Measurements from ENCODE around the gene PARVB.

The PARVB gene

GRCh38 chr22:44024288-44024921, at the start of gene PARVB:
PARVB (plus strand) TSS chr22:44024302; CDS start chr22:44024340, 38 bp downstream.
- Histone ChIP-seq H3K4me3 (ENCODE audit: low read length) (peak within 1 kb of the TSS; percentile 71), H3K36me3 (ENCODE audit: control insufficient read depth, low read depth, low read length) (no peaks in the 10 kb centered on the region), H3K9me3 (ENCODE audit: control insufficient read depth, low read depth, low read length) (no peaks in the 10 kb centered on the region), H3K27ac (ENCODE audit: low read length) (no peak within 1 kb of the TSS), H3K4me1 (ENCODE audit: control insufficient read depth, low read depth, low read length) (no peaks in the 10 kb centered on the region), H3K9ac (ENCODE audit: low read length) (peak within 1 kb of the TSS; percentile 70), H3K27me3 (ENCODE audit: control insufficient read depth, insufficient read depth, low read length) (peaks cover 7% of the 10 kb centered on the region)

- Histone ChIP-seq H3K4me3 (ENCODE audit: low read length) (no peak overlapping the region), H3K36me3 (ENCODE audit: control insufficient read depth, low read depth, low read length) (peaks cover 66% of the 10 kb centered on the region), H3K27me3 (ENCODE audit: control insufficient read depth, insufficient read depth, low read length) (no peaks in the 10 kb centered on the region), H3K4me1 (ENCODE audit: control insufficient read depth, low read depth, low read length) (no peaks in the 10 kb centered on the region), H3K9ac (ENCODE audit: low read length) (no peak overlapping the region), H3K9me3 (ENCODE audit: control insufficient read depth, low read depth, low read length) (no peaks in the 10 kb centered on the region), H3K27ac (ENCODE audit: low read length) (no peak overlapping the region)
Measured at GRCh38 chr22:43975041-43975440, 49.1 kb upstream of the PARVB start.

GRCh38 chr22:43976861-43977795, 47.0 kb upstream of the PARVB start:
- peaks cover 69% of the 10 kb centered on the region for H3K36me3 ChIP-seq (ENCODE audit: control insufficient read depth, low read depth, low read length)

GRCh38 chr22:43978558-43978957, 45.5 kb upstream of the PARVB start:
- H3K9ac ChIP-seq (ENCODE audit: low read length): no peak overlapping the region
- H3K36me3 ChIP-seq (ENCODE audit: control insufficient read depth, low read depth, low read length): peaks cover 56% of the 10 kb centered on the region
- H3K4me1 ChIP-seq (ENCODE audit: control insufficient read depth, low read depth, low read length): no peaks in the 10 kb centered on the region
- H3K27ac ChIP-seq (ENCODE audit: low read length): no peak overlapping the region
- no peak overlapping the region for H3K4me3 ChIP-seq (ENCODE audit: low read length)
- H3K27me3 ChIP-seq (ENCODE audit: control insufficient read depth, insufficient read depth, low read length): no peaks in the 10 kb centered on the region
- no peaks in the 10 kb centered on the region for H3K9me3 ChIP-seq (ENCODE audit: control insufficient read depth, low read depth, low read length)

More at GRCh38 chr22:43976861-43977795, 47.0 kb upstream of the PARVB start:
- H3K4me3 ChIP-seq (ENCODE audit: low read length): no peak overlapping the region
- no peaks in the 10 kb centered on the region for H3K4me1 ChIP-seq (ENCODE audit: control insufficient read depth, low read depth, low read length)
- H3K27me3 ChIP-seq (ENCODE audit: control insufficient read depth, insufficient read depth, low read length): no peaks in the 10 kb centered on the region
- no peak overlapping the region for H3K9ac ChIP-seq (ENCODE audit: low read length)
- H3K27ac ChIP-seq (ENCODE audit: low read length): no peak overlapping the region
- H3K9me3 ChIP-seq (ENCODE audit: control insufficient read depth, low read depth, low read length): no peaks in the 10 kb centered on the region

- H3K4me1 ChIP-seq (ENCODE audit: control insufficient read depth, low read depth, low read length): no peaks in the 10 kb centered on the region
- no peaks in the 10 kb centered on the region for H3K27me3 ChIP-seq (ENCODE audit: control insufficient read depth, insufficient read depth, low read length)
- H3K9ac ChIP-seq (ENCODE audit: low read length): no peak overlapping the region
- no peaks in the 10 kb centered on the region for H3K9me3 ChIP-seq (ENCODE audit: control insufficient read depth, low read depth, low read length)
- peaks cover 59% of the 10 kb centered on the region for H3K36me3 ChIP-seq (ENCODE audit: control insufficient read depth, low read depth, low read length)
- no peak overlapping the region for H3K27ac ChIP-seq (ENCODE audit: low read length)
- no peak overlapping the region for H3K4me3 ChIP-seq (ENCODE audit: low read length)
Measured at GRCh38 chr22:43980579-43980978, 43.5 kb upstream of the PARVB start.

- Histone ChIP-seq H3K36me3 (ENCODE audit: control insufficient read depth, low read depth, low read length) (peaks cover 57% of the 10 kb centered on the region), H3K9ac (ENCODE audit: low read length) (no peak overlapping the region), H3K4me3 (ENCODE audit: low read length) (no peak overlapping the region), H3K27ac (ENCODE audit: low read length) (no peak overlapping the region), H3K9me3 (ENCODE audit: control insufficient read depth, low read depth, low read length) (no peaks in the 10 kb centered on the region), H3K4me1 (ENCODE audit: control insufficient read depth, low read depth, low read length) (no peaks in the 10 kb centered on the region), H3K27me3 (ENCODE audit: control insufficient read depth, insufficient read depth, low read length) (no peaks in the 10 kb centered on the region)
Measured at GRCh38 chr22:43980996-43981395, 43.1 kb upstream of the PARVB start.

- Histone ChIP-seq H3K4me1 (ENCODE audit: control insufficient read depth, low read depth, low read length) (no peaks in the 10 kb centered on the region), H3K9me3 (ENCODE audit: control insufficient read depth, low read depth, low read length) (no peaks in the 10 kb centered on the region), H3K27ac (ENCODE audit: low read length) (no peak overlapping the region), H3K4me3 (ENCODE audit: low read length) (no peak overlapping the region), H3K9ac (ENCODE audit: low read length) (no peak overlapping the region), H3K27me3 (ENCODE audit: control insufficient read depth, insufficient read depth, low read length) (no peaks in the 10 kb centered on the region), H3K36me3 (ENCODE audit: control insufficient read depth, low read depth, low read length) (peaks cover 58% of the 10 kb centered on the region)
Measured at GRCh38 chr22:43983808-43984207, 40.3 kb upstream of the PARVB start.

- no peaks in the 10 kb centered on the region for H3K9me3 ChIP-seq (ENCODE audit: control insufficient read depth, low read depth, low read length)
- no peak overlapping the region for H3K9ac ChIP-seq (ENCODE audit: low read length)
- no peaks in the 10 kb centered on the region for H3K4me1 ChIP-seq (ENCODE audit: control insufficient read depth, low read depth, low read length)
- H3K36me3 ChIP-seq (ENCODE audit: control insufficient read depth, low read depth, low read length): peaks cover 58% of the 10 kb centered on the region
- H3K27ac ChIP-seq (ENCODE audit: low read length): no peak overlapping the region
- H3K4me3 ChIP-seq (ENCODE audit: low read length): no peak overlapping the region
- H3K27me3 ChIP-seq (ENCODE audit: control insufficient read depth, insufficient read depth, low read length): no peaks in the 10 kb centered on the region
Measured at GRCh38 chr22:43985532-43985931, 38.6 kb upstream of the PARVB start.

GRCh38 chr22:43988116-43988820, 35.8 kb upstream of the PARVB start:
- Histone ChIP-seq H3K4me1 (ENCODE audit: control insufficient read depth, low read depth, low read length) (no peaks in the 10 kb centered on the region), H3K9ac (ENCODE audit: low read length) (no peak overlapping the region), H3K27me3 (ENCODE audit: control insufficient read depth, insufficient read depth, low read length) (no peaks in the 10 kb centered on the region), H3K27ac (ENCODE audit: low read length) (no peak overlapping the region), H3K4me3 (ENCODE audit: low read length) (no peak overlapping the region), H3K9me3 (ENCODE audit: control insufficient read depth, low read depth, low read length) (no peaks in the 10 kb centered on the region), H3K36me3 (ENCODE audit: control insufficient read depth, low read depth, low read length) (peaks cover 62% of the 10 kb centered on the region)

- Histone ChIP-seq H3K36me3 (ENCODE audit: control insufficient read depth, low read depth, low read length) (peaks cover 62% of the 10 kb centered on the region), H3K9ac (ENCODE audit: low read length) (no peak overlapping the region), H3K27ac (ENCODE audit: low read length) (no peak overlapping the region), H3K27me3 (ENCODE audit: control insufficient read depth, insufficient read depth, low read length) (no peaks in the 10 kb centered on the region), H3K4me1 (ENCODE audit: control insufficient read depth, low read depth, low read length) (no peaks in the 10 kb centered on the region), H3K4me3 (ENCODE audit: low read length) (no peak overlapping the region), H3K9me3 (ENCODE audit: control insufficient read depth, low read depth, low read length) (no peaks in the 10 kb centered on the region)
Measured at GRCh38 chr22:43988960-43989359, 35.1 kb upstream of the PARVB start.

- Histone ChIP-seq H3K9me3 (ENCODE audit: control insufficient read depth, low read depth, low read length) (no peaks in the 10 kb centered on the region), H3K4me1 (ENCODE audit: control insufficient read depth, low read depth, low read length) (no peaks in the 10 kb centered on the region), H3K27me3 (ENCODE audit: control insufficient read depth, insufficient read depth, low read length) (no peaks in the 10 kb centered on the region), H3K27ac (ENCODE audit: low read length) (no peak overlapping the region), H3K4me3 (ENCODE audit: low read length) (no peak overlapping the region), H3K9ac (ENCODE audit: low read length) (no peak overlapping the region), H3K36me3 (ENCODE audit: control insufficient read depth, low read depth, low read length) (peaks cover 59% of the 10 kb centered on the region)
Measured at GRCh38 chr22:43990044-43990443, 34.1 kb upstream of the PARVB start.

Data from iPS-18a (cell line).